ENCODE measurements around the gene WNT6.
"Not testable (repeated sequence)": the region's sequence is repeated elsewhere in the genome, so short reads cannot be mapped to it uniquely, and the experiment has no call there.

Gene WNT6

DNA sequence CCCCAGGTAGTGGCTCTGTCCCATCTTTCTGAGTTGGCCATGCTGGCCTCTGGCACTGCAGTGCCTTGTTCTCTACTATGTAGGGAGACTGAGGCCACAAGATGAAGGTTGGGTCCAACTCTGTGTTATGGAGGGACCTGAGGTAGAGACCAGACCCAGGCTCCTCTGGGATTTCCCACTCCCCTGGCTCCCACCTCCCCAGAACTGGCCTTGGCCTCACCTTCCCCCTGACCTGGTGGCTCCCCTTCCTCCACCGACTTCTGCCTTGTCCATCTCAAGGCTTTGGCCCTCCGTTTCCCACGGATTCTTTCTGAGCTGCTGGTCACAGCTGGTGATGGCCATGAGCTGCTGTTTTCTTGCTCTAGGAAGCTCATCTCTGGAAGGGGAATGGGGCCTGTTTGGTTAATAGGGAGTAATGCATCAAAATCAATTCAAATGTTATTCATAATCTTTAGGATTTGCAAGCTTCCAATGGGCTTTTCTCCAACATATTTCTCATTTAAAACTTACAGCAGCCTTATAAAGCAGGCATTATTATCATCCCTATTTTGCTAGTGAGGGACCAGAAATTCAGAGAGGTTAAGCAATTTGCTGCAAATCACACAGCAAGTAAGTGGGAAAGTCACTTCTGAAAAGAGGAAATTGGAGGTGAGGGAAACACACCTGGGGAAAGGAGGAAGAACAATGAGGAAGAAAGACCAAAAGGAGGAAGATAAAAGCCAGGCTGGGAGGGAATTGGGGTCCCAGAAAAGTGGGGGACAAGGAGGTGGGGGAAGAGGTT lies 28.9 kb upstream of the WNT6 start:
- no peak for DNase-seq (ENCODE audit: low read depth)

DNA sequence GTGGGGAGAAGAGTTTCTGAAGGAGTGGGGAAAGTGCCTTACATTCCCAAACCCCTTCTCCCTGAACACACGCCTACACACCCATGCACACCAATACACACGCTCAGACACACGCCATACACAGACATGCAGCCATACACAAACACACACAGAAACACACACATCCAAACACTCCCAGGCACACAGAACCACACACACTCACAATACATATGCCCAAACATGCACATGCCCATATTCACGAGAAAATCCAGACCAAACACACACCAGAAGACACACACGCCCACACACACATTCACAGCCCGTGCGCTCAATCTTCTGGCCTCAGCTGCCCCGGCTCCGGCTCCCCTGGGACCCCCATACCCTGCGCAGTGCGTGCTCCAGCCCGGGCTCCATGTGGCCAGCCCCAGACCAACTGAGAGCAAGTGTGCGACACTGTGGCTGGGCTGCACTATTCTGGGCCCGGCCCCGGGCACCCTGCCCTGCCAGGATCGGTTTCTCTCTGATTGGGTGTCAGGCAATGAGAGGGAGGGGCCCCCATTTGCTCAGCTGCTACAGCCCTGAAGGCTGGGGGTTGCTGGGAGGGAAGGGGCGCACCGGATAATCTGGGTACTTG lies 28.1 kb upstream of the WNT6 start, which contains the start of gene PRKAG3:
PRKAG3 (minus strand) TSS at position 426 of the 613 bp plus-strand sequence.
- no peak for DNase-seq (ENCODE audit: low read depth)

- no peak for DNase-seq (ENCODE audit: low read depth)
These were observed 27.5 kb upstream of the WNT6 start for GRCh38 chr2:218832081-218832480.

- DNase-seq (ENCODE audit: low read depth), result peak; percentile 48
These were observed 27.1 kb upstream of the WNT6 start for GRCh38 chr2:218832520-218832919.

DNA sequence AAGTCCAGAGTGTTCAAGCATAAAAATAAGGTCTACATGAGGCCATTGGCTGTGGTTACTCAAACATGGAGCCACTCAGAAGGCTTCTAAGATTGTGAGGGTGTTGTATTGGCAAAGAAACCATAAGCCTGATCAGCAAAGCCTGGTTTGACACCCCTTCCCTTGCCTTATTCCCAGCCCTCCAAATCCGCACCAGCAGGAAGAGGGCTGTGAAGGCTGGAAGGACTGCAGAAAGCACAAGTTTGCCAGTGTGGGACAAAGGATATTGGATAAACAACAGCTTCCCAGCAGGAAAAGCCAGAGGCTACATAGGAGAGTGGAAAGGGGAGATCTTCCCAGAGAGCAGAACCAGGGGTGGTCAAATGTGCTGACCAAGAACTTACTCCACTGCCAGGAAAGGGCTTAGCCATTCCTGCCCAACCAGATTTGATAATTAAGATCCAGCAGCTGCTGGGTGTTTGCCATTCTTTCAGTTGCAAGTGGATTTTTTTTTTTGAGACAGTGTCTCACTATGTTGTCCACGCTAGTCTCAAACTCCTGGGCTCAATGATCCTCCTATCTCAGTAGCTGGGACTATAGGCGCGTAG lies 26.5 kb upstream of the WNT6 start:
- DNase-seq (ENCODE audit: low read depth), result no peak

DNA sequence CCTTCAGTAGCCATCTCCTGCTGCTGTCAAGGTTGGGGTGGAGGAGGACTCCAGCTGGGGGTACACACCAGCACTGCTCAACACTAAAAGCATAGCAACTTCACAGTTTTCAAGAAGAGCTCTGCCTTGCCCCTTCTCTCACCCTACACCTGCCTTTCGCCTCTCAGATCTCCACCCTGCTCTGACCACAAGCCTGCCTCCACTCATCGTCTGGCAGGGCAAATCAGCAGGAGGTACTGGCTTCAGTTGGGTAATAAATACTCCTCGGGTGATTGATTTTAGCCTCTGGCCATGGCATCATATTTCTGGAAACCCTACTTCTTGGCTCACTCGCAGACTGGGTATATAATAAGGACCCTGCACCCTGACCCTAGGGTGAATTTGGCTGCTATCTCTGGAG lies 24.9 kb upstream of the WNT6 start:
- no peak for DNase-seq (ENCODE audit: low read depth)

- DNase-seq (ENCODE audit: low read depth), result no peak
These were observed 22.1 kb upstream of the WNT6 start for GRCh38 chr2:218837495-218837894.

GRCh38 chr2:218839430-218839829 lies 20.2 kb upstream of the WNT6 start:
- DNase-seq (ENCODE audit: low read depth), result peak; percentile 51

- no peak for DNase-seq (ENCODE audit: low read depth)
These were observed 19.7 kb upstream of the WNT6 start for GRCh38 chr2:218839888-218840287.

- not testable (repeated sequence) for DNase-seq (ENCODE audit: low read depth)
These were observed 15.3 kb upstream of the WNT6 start for GRCh38 chr2:218844334-218844733.

- DNase-seq (ENCODE audit: low read depth), result not testable (repeated sequence)
These were observed 12.6 kb upstream of the WNT6 start for GRCh38 chr2:218846963-218847362.

DNA sequence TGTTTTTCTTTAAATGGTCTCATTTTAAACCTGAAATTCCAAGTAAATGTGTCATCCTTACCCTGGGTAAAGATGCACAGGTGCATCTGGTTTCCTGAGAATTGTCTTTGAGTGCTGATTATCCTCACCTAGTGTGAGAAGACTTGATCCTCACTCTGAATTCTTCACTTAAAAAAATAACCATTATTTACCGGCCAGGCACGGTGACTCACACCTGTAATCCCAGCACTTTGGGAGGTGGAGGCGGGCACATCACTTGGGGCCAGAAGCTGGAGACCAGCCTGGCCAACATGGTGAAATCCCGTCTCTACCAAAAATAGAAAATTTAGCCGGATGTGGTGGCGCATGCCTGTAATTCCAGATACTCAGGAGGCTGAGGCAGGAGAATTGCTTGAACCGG lies 9.9 kb upstream of the WNT6 start:
- DNase-seq (ENCODE audit: low read depth), result no peak

DNA sequence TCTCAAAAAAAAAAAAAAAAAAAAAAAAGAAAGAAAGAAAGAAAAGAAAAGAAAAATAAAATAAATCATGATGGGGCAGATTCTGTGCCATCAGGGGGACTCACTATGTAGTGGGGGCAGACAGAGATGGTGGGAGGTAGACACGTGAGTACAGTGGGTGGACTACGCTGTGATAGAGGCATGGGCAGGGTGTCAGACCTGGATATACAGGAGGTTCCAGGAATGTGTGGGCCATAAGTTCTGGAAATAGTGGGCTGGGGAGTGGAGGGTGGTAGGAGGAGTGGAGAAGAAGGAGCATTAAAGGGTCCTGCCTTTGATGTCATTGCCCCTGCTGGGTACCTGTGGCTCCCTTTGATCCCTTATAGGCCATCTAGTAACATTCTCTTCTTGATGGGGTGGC lies 8.8 kb upstream of the WNT6 start:
- no peak for DNase-seq (ENCODE audit: low read depth)

- no peak for DNase-seq (ENCODE audit: low read depth)
These were observed 8.3 kb upstream of the WNT6 start for GRCh38 chr2:218851286-218851685.

DNA sequence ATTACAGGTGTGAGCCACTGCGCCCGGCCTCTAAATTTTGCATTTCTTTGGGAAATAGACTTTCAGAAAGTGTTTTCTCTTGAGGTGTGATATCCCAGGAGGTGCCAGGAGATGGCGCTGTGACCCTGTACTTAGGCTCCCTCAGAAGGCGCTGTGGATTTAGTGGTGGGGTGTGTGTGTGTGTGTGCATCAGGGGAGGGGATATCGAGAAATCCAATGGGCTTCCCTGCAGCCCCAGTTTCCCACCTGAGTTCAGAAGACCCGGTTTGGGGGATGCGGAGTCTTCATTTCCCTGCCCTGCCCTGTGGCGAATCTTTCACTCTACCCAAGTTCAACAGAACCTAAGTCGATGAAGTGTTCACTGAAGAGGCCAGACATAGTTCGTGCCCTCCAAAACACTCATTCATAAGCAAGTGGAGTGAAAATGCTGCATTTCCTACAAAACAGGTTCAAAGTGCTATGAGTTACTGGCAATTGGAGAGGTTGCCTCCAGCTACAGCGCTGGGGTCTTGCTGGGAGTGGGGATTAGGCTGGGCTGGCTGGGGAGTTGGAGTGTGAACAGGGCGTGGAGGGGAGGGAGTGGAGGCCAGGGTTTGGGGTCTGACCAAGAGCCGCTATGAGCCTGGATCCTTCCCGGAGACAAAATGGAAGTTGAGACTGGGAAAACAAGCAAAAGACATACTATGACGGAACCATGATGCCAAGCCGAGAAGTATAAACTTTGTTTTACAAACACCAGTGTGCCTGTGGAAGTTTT lies 6.5 kb upstream of the WNT6 start:
- no peak for DNase-seq (ENCODE audit: low read depth)

DNA sequence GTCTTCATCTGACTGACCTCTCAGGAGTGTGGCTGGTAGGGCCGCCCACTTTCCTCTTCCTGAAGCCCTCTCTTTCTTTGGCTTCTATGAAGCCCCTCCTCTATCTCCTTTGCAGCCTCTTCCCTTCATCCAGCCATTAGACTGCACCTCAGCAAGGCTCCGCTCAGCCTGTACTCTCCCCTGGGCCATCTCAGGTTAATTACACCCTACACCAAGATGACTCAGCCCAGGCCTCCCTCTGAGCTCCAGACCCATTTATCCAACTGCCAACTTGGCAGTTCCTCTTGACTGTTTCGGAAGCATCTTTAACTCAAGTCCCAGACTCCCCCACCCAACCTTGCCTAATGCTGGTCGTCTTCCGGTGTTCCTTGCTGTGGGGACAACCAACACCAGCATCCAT lies 5.8 kb upstream of the WNT6 start:
- no peak for DNase-seq (ENCODE audit: low read depth)

GRCh38 chr2:218854860-218855259 lies 4.7 kb upstream of the WNT6 start:
- no peak for DNase-seq (ENCODE audit: low read depth)

DNA sequence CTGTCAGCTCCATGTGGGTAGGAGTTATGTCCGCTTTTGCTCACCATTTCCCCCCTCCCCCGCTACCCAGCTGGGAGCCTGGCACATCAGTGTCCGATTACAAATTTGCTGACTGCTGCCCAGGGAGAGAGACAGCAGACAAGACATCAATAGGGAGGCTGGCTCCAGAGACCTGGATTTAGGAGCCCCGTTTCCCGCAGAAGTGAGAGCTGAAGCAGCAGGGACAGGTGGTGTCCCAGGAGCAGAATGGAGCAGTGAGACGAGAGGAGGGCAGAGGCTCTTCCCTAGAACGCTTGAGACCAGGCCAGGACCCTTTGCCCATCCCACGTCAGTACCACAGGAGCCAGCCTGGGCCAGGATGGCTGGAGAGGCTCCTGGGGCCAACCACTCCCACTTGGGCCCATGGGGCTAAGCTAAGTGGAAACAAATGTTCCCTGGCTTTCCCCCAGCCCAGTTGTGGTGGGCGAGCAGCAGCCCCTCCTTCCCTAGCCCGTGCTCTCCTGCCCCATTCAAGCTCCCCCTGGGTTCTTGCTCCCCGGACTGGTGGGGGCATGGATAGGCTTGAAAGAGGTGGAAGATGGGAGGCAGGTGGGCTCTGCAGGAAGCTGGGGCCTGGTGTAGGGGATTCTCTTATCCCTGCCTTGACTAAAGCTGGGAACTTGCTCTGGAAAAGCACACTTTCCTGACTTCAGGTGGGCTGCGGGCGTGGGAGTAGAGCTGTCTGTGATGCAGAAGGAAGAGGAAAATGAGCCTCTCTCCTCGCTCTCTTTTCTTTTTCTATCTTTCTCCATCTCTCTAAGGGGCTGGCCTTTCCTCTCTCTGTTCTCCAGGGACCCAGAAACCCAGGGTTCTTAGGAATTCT lies 4.1 kb upstream of the WNT6 start:
- DNase-seq (ENCODE audit: low read depth), result no peak

GRCh38 chr2:218856167-218856895 lies 3.3 kb upstream of the WNT6 start:
- no peak for DNase-seq (ENCODE audit: low read depth)

DNA sequence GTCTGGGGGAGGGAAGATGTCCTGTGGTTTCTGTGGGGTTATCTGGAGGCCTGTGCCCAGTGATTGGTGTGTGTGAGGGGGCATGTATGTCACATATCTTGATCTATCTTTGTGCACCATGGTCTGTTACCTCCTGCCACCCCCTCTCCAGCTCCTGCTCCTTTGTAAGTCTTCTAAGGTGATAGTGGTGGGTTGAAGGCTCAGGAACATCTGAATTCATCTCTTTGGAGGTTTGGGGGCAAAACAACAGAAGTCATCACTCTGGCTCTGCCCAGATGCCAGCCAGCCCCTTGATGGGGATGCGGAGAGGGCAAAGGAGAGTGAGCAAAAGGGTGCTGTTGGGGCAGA lies 2.7 kb upstream of the WNT6 start:
- DNase-seq (ENCODE audit: low read depth), result no peak
